Endometrial microvascular endothelial cells (primary cell): Measurements from ENCODE around the gene OR2S2. TPM values are rescaled to one million over a fixed set of nuclear protein-coding genes. Genes with fewer than 3 reads are reported as not detected.
"Not testable (repeated sequence)": the region's sequence is repeated elsewhere in the genome, so short reads cannot be mapped to it uniquely, and the experiment has no call there.

Experiments used
- in situ Hi-C: cut with HindIII; loops from 2 replicates; pipeline ENCODE4 v1.10.0; 2017; ENCODE audit warnings: low sequenced_read_pairs, low pct_unique_long_range_greater_than_20kb; ENCODE audit errors: inconsistent ontology term
- total RNA-seq: library from RNA; depleted of rRNA; stranded (reverse); fragments of >200 nt; gene quantifications from one replicate; pipeline ENCODE4 v1.2.3, GENCODE V29; 2015; ENCODE audit errors: inconsistent ontology term

The OR2S2 gene
- total RNA-seq, 1 donor from 2014 or later = not detected

DNA sequence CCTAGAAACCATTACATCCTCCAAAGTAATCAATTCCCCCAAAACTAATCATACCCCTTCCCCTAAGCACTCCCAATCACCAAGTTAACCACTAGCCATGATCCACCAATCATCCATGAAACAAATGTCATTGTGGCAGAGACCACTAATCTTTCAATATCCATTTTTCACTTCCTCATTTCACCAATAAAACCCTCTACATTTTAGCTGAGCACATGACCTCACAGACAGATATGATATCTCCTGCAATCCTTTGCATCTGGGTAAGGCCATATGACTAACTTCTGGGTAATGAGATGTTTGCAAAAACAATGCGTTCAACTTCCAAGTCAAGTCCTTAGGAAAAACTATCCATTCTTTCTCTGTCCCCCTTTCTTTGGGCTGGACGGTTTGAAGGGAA is 20.7 kb downstream of the OR2S2 start:
- in situ Hi-C loops = no loop called here

DNA sequence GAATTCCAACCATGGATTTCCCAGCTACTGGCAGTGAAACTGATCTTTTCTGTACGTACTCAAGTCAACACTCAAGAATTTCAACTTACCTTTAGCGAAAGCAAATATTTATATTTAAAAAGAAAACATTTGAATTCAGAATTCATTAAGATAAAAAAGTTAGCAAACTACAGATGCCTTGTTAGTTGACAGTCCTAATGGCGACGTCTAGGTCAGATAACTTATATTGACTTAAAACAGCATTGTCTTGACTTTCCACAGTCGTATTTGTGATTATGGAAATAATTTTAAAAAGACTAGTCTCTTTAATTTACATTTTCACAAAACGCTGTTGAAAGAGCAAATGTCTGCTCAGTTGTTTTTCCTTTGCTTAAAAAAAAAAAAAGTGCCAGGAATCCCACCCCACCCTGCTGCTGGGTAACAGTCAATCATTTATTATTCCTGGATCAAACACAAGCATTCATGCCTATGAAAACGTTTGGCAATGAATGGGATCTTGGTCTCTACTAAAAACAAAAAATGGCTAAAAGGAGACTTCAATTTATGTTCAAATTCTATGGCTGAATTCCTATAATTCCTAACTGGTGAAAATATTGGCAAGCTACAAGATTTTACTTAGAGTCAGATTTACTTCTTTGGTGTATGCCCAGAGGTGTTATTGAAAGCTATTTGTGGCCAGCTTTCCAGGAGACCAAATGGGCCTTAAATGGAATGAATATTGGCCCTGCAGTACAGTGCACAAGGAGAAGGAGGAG is 22.0 kb downstream of the OR2S2 start:
- in situ Hi-C loops = no loop called here

DNA sequence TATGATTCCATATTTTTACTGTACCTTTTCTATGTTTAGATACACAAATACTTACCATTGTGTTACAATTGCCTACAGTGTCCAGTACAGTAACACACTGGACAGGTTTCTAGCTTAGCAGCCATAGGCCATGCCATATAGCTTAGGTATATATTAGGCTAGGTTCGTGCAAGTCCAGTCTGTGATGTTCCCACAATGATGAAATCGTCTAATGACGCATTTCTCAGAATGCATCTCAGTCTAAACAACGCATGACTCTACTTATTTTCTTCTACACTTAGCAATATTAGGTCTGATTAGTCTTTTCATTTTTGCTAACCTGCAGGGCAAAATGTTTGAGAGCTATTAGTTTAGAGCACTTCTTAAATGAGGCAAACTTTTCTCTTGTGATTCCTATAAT is 22.7 kb downstream of the OR2S2 start:
- in situ Hi-C loops = no loop called here

DNA sequence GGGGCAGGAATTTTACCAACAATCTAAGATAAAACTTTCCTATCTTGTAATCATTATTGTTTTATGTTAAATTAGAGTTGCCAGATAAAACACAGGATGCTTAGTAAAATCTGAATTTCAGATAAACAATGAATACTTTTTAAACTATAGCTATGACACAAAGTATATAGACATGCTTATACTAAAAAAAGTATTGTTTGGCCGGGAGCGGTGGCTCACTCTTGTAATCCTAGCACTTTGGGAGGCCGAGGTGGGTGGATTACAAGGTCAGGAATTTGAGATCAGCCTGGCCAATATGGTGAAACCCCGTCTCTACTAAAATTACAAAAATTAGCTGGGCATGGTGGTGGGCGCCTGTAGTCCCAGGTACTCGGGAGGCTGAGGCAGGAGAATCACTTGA is 23.9 kb downstream of the OR2S2 start:
- in situ Hi-C loops = not testable (repeated sequence)

DNA sequence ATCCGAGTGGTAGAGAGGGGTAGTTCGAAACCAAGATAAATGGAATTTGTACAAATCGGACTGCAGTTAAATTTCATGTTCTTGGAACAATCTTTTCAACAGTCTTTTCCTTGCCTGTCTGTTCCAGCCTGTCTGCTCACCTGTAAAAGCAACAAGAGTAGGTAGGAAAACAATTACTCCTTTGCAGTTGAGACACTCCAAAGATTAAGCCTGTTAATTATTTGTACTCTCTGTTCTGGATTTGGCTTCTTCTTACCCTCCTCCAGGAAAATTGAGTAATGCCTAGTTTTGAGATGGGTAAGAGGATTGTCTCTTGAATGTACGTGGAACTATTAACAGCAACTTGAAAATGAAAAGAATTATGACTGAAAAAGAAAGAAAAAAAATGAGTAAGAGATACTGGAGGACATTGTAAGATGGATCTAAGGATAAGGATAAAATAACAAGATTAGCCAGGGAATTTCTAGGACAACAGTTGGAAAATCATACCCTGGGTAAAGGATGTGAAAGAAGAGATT is 24.3 kb downstream of the OR2S2 start:
- in situ Hi-C loops = no loop called here

DNA sequence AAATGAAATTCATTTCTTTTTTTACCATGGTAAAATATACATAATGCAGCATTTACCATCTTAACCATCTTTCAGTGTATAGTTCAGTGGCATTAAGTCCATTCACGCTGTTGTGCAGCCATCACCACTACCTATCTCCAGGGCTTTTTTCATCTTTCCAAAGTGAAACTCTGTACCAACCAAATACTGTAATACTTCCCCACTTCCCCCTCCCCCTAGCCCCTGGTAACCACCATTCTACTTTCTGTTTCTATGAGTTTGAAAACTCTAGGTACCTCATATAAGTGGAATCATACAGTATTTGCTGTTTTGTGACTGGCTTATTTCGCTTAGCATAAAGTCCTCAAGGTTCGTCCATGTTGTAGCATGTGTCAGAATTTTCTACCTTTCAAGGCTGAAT is 25.2 kb downstream of the OR2S2 start:
- in situ Hi-C loops = no loop called here

DNA sequence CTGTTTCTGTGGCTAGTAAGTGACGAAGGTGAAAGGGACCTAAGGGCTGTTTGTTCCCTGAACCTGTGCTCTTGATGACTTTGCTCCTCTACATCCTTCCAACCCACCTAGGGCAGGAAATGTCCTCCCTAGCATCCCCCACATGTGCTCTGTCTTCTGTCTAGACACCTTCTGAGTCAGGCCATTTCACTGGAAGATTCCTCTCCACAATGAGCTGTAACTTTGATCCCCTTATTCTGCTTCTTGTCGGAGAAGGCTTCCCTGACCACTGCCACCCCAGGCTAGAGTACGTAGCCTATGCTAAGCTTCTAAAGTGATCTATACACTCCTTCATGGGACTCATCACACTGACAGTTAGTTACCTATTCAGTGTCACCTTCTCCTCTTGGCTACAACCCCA is 27.0 kb downstream of the OR2S2 start:
- in situ Hi-C loops = no loop called here

DNA sequence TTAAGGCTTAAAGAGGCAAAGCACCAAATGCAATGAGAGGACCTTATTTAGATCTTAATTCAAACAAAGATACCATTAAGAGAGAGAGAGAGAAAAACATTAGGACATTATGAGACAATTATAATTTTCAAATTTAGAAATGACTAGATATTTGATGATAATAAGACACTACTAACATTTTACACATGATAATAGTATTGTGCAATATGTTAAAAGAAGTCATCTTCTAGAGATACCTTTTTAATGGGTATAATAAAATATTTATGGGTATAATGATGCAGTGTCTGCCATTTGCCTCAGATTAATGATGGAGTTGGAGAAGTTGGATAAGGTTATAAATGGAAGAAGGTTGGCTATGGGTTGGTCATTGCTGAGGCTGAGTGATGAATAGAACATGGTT is 27.4 kb downstream of the OR2S2 start:
- in situ Hi-C loops = no loop called here

DNA sequence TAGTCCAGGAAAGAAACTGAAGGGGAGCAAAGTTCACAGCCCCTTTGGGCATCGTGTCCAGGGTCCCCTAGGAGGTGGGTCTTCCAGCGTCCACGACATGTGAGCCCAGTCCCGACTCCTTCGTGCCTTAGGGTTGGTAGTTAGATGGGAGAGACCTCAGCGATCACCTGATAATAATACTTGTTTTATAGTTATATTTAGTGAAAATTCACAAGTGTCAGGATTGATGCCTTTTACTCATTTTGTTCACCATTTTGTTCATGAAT is 28.6 kb downstream of the OR2S2 start:
- in situ Hi-C loops = no loop called here

DNA sequence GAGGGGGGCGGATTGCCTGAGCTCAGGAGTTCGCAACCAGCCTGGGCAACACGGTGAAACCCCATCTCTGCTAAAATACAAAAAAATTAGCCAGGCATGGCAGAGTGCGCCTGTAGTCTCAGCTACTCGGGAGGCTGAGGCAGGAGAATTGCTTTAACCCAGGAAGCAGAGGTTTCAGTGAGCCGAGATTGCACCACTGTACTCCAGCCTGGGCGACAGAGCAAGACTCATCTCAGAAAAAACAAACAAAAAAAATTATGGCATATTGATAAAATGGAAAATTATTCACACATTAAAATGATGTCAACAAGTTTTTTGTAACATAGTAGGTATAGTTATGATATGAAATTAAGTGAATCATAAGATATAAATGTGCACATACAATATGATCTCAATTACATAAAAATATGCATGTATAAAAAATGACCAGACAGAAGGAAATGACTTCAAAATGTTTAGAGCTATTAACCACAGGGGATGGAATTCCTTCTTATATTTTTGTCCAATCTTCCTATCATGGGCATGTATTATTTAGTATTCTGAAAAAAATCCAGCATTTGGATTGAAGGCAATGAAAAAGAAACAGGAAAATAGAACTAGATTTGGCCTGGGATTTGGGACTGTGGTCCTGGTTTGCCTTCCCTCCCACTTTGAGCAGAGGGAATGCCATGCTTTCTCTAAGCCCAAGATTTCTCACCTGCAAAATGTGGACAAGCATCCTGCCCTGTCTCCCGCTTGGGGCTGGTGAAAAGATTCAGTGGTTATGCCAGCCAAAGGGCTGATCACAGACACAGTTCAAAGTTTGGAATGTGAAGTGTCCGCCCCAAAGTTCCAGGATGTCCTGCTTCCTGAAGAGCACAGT is 29.1 kb downstream of the OR2S2 start:
- in situ Hi-C loops = no loop called here

DNA sequence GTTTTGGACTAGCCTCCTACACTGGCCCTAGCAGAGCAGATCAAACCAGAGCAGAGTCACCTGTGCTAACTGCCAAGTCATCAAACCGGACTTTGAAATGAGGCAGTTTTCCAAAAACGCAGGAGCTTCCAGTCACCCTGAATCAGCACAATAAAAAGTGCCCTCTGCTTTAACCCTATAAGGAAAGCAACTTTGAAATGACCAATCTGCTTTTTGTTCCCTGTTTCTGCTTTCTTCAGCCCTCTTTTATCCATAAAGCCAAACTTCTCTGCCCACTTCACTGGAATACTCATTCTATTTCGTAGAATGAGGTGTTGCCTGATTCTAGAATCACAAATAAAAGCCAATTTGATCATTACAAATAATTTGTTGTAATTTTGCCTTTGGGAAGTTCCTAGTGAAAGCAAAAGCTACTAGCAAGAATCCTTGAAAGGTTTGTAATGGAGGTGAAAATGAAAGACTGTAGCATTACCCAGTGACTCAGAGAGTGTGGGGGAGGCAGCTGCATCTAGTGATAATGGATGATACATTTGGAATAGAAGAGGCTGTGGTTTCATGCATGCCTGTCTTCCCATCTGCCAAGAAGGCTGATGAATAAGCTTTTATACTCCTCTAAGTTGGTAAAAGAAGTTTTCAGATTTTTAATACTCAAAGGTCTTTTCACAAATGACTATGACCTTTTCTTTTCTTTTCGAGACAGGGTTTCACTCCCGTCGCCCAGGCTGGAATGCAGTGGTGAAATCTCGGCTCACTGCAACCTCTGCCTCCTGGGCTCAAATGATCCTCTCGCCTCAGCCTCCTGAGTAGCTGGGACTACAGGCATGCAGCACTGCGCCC is 33.8 kb downstream of the OR2S2 start:
- in situ Hi-C loops = no loop called here

DNA sequence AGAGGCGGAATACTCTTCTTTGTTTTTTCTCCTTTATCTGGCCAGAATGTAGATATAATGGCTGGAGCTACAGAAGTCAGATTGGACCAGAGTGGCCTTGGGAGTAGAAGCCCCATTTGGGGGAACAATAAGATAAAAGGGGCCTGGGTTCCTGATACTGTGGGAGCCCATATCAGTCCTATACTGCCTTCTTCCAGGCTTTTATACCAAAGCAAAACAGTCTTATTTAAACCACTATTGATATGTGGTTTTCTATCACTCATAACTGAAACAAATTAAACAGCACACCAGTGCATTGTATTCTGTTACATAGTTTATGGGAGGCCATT is 34.4 kb downstream of the OR2S2 start:
- in situ Hi-C loops = no loop called here

DNA sequence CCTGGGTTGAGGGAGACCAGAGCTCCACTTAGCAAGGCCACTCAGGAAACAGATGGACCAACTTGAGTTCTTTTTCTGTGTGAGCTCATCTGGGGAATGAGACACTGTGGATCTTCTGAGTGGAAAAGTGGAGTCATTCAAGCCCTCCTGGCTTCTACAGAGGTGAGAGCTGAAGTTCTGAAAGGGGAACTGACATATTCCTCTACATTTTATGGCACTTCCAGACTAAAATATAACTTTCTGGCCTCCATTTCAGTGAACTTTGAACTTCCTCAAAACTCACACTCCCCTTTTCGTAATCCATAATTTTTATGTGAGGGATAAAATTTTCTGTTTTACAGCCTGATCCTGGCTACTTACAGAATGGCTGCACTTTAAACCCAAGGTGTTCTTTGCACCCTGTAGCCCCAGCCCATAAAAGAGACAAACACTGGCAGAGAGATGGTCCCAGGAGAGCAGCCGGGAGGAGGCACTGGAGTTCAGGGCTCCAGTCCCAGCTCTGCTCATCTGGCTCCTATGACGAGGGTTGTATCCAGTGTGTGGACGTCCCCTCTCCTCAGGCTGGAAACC is 37.8 kb downstream of the OR2S2 start:
- in situ Hi-C loops = no loop called here

DNA sequence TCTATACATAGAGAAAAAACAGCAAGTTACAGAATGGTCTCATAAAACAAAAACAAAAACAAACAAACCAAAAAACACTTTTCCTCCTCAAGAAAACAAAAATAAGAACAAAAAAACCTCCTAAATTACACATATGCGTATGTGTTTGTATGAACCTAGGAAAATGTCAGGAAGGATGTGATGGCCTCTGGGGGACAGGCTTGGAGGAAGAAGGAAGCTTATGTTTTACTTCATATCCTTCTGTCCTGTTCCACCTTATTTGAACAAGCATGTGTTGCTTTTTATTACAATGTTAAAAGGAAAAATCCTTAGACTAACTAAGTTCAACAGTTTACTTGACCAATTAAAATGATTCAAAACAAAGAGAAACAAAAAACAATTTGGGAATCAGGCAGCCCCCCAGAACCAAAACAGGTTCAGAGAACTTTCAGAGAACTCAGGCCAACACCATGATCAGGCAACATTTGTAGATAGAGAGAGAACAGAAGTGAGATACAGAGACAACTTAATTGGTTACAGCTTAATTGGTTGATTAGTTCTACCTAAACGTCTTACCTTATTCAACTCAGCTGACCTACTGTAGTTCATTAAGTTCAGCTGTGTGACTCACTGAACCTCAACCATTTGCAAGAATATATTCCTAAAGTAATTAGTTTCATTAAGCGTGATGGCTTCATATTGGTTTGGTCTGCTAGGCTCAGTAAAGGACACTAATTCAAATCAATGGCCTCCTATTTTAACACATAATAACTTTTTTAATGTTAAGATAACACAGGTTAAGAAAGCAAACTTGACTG is 38.5 kb downstream of the OR2S2 start:
- in situ Hi-C loops = no loop called here

DNA sequence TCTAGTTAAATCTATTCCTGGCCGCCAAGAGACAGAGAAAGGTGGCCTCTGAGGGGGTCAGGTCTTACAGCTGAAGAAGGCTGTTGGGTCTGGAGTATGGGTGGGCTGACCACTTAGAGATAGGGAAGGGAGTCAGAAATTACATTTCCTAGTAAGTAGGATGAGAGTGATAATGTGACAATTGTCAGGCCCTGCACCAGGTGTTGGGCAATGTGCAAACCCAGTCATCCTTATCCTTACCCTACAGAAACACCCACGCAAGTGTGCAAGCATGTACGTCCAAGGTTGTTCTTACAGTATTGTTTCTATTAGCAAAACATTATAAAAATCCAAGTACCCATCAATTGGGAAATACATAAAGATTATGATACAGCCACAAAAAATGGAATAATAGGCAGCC is 39.2 kb downstream of the OR2S2 start:
- in situ Hi-C loops = no loop called here

DNA sequence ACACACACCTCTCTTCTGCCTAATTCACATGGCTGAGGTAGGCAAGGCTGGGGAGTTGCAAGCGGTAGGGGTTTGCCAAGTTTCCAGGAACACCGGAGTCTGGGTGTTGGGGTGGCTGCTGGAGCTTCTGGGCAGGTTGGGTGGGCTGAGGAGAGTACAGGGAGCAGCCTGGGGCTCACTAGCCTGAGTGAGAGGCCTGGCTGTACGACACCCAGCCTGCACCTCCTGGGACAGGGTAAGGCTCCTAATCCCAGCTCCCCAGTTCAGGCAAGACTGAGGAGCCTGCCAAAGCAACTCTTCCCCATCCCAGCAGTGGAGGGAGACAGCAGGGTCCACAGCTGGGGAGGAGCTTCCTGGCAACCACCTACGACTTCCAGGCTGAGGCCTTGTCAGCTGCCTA is 40.7 kb downstream of the OR2S2 start:
- in situ Hi-C loops = no loop called here

DNA sequence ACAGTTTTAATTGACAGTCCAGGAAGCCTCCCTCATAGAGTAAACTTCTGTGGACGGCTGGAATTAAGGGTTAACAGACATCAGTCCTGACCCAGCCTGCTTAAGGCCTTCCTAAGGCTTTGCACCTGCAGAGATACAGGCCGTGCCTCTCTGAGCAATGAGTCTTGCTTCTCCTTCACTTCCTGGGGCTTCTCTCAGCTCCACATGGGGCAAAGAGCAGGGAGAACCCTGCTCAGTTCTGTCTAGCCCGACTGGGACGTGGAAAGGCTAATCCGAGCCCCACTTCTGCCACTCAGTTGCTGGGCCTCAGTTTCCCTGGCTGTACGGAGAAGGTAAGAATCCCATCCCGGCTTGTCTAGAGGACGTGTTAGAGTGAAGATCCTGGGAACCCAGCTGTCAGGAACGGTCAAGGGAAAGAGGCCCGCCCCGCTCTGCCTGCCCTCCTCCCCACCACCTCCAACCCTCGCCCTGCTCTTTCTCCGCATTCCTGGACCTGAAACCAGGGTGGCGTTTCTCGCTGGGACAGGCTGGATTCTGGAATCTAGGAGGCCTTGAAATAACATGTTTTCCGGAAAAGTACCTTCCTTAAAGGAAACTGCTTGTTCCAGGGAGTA is 42.2 kb downstream of the OR2S2 start:
- in situ Hi-C loops = no loop called here

DNA sequence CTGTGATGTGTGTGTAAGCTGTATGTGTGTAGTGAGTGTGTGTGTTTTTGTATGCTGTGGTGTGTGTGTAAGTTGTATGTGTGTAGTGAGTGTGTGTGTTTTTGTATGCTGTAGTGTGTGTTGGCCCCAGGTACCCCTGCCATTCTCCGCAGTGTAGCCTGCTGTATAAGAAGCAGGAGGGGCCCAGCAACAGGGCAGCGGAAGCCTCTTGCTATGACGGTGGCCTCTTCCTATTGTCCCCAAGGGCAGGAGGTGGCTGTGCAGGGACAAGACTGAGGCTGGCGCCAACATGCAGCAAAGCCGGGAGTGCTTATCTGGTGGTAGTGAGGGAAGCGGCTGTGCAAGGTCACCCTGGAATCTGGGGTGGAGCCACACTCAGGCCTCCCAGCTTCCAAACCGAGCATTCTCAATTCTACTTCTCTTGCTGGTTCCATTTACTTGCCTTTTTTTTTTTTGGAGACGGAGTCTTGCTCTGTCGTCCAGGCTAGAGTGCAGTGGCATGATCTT is 43.6 kb downstream of the OR2S2 start:
- in situ Hi-C loops = no loop called here
